DOHH2 (cell line): ENCODE data around the gene CCDC91.

ENCODE experiments used
- EZH2phosphoT487 ChIP-seq: fragments of 200-600 bp; sonication (generic); IDR thresholded peaks from 2 replicates; pipeline ENCODE4 v1.6.1; 2017; ENCODE audit warnings: borderline replicate concordance, mild to moderate bottlenecking, antibody characterized with exemption, low read length, moderate library complexity, mixed read lengths
- TF ChIP-seq, protein P1 (sequence below): fragments of 200-600 bp; sonication (generic); IDR thresholded peaks from one replicate; pipeline ENCODE4 v1.5.1; 2014; ENCODE audit warnings: antibody characterized with exemption, mild to moderate bottlenecking, low read depth, low read length; ENCODE audit not compliant: poor library complexity, severe bottlenecking

DNA sequence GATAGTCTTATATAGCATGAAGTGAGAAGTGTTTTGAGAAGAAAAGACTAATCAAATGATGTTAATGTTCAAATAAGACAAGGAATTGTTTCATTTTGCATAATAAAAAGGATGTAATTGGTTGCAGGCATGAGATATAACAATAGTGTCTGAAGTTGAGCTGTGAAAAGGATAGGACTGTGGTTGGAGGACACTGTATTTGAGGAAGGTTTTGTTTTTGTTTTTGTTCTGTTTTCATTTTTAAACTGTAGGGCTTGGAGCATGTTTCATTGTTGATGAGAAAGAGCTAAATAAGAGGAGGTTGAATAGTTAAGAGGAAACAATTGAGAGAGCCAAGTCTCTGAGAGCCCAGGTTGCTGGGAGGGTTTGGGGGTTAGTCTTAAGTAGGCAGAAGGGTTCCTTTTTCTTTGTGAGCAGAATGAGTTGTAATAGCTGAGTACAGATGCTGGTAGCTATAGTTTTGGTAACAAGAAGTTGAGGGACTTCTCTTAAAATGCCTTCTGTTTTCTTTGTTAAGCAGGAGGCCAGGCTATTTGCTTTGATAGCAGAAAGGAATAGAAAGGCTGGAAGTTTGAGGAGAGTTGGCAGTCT lies 58.4 kb downstream of the CCDC91 start:
- TF ChIP-seq, protein P1, sequence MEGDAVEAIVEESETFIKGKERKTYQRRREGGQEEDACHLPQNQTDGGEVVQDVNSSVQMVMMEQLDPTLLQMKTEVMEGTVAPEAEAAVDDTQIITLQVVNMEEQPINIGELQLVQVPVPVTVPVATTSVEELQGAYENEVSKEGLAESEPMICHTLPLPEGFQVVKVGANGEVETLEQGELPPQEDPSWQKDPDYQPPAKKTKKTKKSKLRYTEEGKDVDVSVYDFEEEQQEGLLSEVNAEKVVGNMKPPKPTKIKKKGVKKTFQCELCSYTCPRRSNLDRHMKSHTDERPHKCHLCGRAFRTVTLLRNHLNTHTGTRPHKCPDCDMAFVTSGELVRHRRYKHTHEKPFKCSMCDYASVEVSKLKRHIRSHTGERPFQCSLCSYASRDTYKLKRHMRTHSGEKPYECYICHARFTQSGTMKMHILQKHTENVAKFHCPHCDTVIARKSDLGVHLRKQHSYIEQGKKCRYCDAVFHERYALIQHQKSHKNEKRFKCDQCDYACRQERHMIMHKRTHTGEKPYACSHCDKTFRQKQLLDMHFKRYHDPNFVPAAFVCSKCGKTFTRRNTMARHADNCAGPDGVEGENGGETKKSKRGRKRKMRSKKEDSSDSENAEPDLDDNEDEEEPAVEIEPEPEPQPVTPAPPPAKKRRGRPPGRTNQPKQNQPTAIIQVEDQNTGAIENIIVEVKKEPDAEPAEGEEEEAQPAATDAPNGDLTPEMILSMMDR, result no peak
- no peak for TF ChIP-seq EZH2phosphoT487
